ENCODE data around the gene PRELID3B.
A peak's percentile ranks its signal among the peaks of the same experiment; 100 is the strongest.
"Not testable (repeated sequence)": the region's sequence is repeated elsewhere in the genome, so short reads cannot be mapped to it uniquely, and the experiment has no call there.

Gene PRELID3B

GRCh38 chr20:59025086-59025485 is 17.5 kb downstream of the PRELID3B start:
- no peak for DNase-seq

GRCh38 chr20:59024111-59024530 is 18.5 kb downstream of the PRELID3B start:
- no peak for DNase-seq

- DNase-seq: no peak
Measured at GRCh38 chr20:59023616-59024015, 19.0 kb downstream of the PRELID3B start.

GRCh38 chr20:59022754-59023153 is 19.8 kb downstream of the PRELID3B start:
- DNase-seq: no peak

- DNase-seq: no peak
Measured at GRCh38 chr20:59020938-59021551, 21.5 kb downstream of the PRELID3B start.

- DNase-seq: no peak
Measured at GRCh38 chr20:59019217-59019616, 23.4 kb downstream of the PRELID3B start, which contains the start of gene TUBB1. Gene TUBB1 (plus strand): TSS chr20:59019429. CDS start chr20:59019523, 94 bp downstream.

GRCh38 chr20:59018817-59019216 is 23.8 kb downstream of the PRELID3B start:
- DNase-seq: no peak

GRCh38 chr20:59017493-59018231 is 24.9 kb downstream of the PRELID3B start:
- no peak for DNase-seq

GRCh38 chr20:59016795-59017492 is 25.6 kb downstream of the PRELID3B start:
- DNase-seq: no peak

GRCh38 chr20:59015812-59016711 is 26.5 kb downstream of the PRELID3B start:
- no peak for DNase-seq

GRCh38 chr20:59015411-59015810 is 27.2 kb downstream of the PRELID3B start:
- no peak for DNase-seq

- DNase-seq: no peak
Measured at GRCh38 chr20:59014680-59015389, 27.8 kb downstream of the PRELID3B start.

GRCh38 chr20:59013959-59014608 is 28.5 kb downstream of the PRELID3B start:
- no peak for DNase-seq

- DNase-seq: no peak
Measured at GRCh38 chr20:59013031-59013951, 29.3 kb downstream of the PRELID3B start.

GRCh38 chr20:59011874-59012157 is 30.8 kb downstream of the PRELID3B start:
- not testable (repeated sequence) for DNase-seq

GRCh38 chr20:59010995-59011873 is 31.4 kb downstream of the PRELID3B start:
- peak; percentile 64 for DNase-seq

- no peak for DNase-seq
Measured at GRCh38 chr20:59010321-59010994, 32.1 kb downstream of the PRELID3B start.

GRCh38 chr20:59008715-59009336 is 33.8 kb downstream of the PRELID3B start:
- DNase-seq: no peak

Data from amniotic stem cell (primary cell).